Mammary epithelial cell (primary cell): ENCODE results near the gene PANK2.
"Not testable (repeated sequence)": the region's sequence is repeated elsewhere in the genome, so short reads cannot be mapped to it uniquely, and the experiment has no call there.

Experiments
- EZH2 ChIP-seq: IDR thresholded peaks from 2 replicates; pipeline ENCODE4 v1.6.1; 2012; ENCODE audit warnings: low read length, inconsistent platforms, borderline replicate concordance
- TF ChIP-seq, protein P1 (sequence below), 2 donors: IDR thresholded peaks in 1 of 2; conservative IDR thresholded peaks in 1 of 2; 2 replicates each; pipeline ENCODE4 v1.5.1; 2011 to 2012; ENCODE audit warnings: inconsistent platforms in 2 of 2, low read length in 2 of 2, mild to moderate bottlenecking in 2 of 2, control low read depth in 1 of 2, low read depth in 1 of 2; ENCODE audit not compliant: insufficient read depth in 1 of 2; ENCODE audit errors: extremely low read depth in 1 of 2

DNA sequence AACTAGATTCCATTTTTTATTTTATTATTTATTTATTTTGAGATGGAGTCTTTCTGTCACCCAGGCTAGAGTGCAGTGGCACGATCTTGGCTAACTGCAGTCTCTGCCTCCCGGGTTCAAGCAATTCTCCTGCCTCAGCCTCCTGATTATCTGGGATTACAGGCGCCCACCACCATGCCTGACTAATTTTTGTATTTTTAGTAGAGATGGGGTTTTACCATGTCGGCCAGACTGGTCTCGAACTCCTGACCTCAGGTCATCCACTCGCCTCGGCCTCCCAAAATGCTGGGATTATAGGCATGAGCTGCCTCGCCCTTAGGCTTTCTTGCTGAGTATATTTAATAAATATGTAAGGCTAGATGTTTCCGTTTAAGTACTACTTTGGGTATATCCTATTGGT, 9.0 kb downstream of the PANK2 start:
- TF ChIP-seq EZH2: not testable (repeated sequence)
- TF ChIP-seq, protein P1, sequence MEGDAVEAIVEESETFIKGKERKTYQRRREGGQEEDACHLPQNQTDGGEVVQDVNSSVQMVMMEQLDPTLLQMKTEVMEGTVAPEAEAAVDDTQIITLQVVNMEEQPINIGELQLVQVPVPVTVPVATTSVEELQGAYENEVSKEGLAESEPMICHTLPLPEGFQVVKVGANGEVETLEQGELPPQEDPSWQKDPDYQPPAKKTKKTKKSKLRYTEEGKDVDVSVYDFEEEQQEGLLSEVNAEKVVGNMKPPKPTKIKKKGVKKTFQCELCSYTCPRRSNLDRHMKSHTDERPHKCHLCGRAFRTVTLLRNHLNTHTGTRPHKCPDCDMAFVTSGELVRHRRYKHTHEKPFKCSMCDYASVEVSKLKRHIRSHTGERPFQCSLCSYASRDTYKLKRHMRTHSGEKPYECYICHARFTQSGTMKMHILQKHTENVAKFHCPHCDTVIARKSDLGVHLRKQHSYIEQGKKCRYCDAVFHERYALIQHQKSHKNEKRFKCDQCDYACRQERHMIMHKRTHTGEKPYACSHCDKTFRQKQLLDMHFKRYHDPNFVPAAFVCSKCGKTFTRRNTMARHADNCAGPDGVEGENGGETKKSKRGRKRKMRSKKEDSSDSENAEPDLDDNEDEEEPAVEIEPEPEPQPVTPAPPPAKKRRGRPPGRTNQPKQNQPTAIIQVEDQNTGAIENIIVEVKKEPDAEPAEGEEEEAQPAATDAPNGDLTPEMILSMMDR (conservative IDR thresholded peaks at IDR 0.05 in 1 of 2, IDR thresholded peaks at IDR 0.05 in 1 of 2; ENCODE audit: extremely low read depth in 1 of 2, insufficient read depth in 1 of 2, low read depth in 1 of 2, low read length in 2 of 2): not testable (repeated sequence)
